ENCODE data around the gene NUFIP1. TPM values are rescaled to one million over a fixed set of nuclear protein-coding genes. Genes with fewer than 3 reads are reported as not detected.

NUFIP1 gene
- total and polyA plus RNA-seq, 2 experiments from 2014 or later: 7.7 to 23.9 TPM

DNA sequence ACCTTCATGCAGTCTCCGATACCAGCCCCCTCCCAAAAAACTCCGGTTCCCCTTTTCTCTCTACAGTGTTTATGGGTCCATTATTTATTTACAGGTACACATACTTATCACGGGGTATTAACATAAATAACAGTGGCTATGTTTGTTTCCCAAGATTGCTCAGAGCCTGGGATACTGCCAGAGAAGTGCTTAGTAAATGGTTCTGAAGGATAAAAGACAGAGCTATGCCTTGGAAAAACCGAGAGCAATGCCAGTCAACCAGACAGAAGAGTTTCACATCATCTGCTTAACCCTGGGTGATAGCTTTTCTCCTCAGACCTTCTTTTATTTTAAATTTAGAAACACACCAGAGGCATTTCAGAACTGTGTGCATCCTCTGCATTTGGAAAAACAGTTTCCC, 61.3 kb downstream of the NUFIP1 start (continued):
- no peak for TF ChIP-seq EZH2 (IDR thresholded peaks at IDR 0.05; ENCODE audit: low read depth, unreplicated experiment)
- TF ChIP-seq ZNF331 (CRISPR knock-in tag; IDR thresholded peaks at IDR 0.05; ENCODE audit: low read depth): no peak
- TF ChIP-seq ZNF462 (CRISPR knock-in tag; IDR thresholded peaks at IDR 0.05): no peak
- TF ChIP-seq CREB1 (CRISPR knock-in tag; IDR thresholded peaks at IDR 0.05; ENCODE audit: low read depth): no peak
- no peak for TF ChIP-seq STAT1 (IDR thresholded peaks at IDR 0.05; ENCODE audit: unreplicated experiment)

DNA sequence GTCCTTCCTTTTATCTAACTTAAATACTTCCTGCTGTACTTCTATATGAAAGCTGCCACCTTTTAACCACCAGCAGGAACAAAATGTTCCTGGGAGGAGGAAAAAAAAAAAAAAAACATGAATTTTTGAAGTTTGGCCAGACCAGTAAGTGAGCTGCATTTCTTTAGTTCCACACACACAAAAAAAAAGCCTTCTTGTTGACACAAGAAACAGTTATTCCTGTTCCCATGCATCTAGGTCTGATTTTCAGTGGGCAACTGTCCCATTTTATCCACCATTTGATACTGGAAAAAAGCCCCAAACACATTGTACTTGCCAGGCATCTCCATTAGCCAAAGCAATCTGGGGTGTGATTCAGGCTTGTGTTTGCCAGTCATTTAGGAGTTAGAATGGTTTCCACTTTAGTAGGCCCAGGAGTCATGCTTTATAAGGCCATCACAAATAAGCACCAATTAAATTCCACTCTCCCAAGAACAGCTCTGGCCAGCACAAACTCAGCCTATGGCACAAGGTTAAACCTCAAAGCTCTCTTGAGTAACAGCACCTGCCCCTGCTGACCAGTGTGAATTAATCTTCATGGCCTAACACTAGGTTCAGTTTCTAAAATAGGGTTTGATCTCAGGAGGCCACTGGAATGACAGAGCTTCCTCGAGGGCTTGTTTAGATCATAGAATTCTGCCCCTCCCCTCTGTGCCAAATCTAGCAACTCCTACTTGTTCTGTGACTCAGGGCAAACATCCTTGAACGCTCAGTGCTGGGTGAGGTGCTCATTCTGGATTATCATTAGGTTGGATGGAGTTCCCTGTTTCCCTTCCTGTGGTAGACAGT, 67.1 kb downstream of the NUFIP1 start:
- no peak overlapping the region for H3K27ac Mint-ChIP-seq
- H3K9me3 Mint-ChIP-seq: no peaks in the 10 kb centered on the region; the same call in 2 of the 3 replicates
- Histone ChIP-seq H3K36me3 (ENCODE audit: insufficient read depth) (no peaks in the 10 kb centered on the region), H3K4me1 (ENCODE audit: insufficient read depth) (peaks cover 15% of the 10 kb centered on the region), H3K4me2 (no peak overlapping the region), H3K79me2 (replicated peaks; ENCODE audit: insufficient read depth) (no peaks in the 10 kb centered on the region), H3K27me3 (ENCODE audit: insufficient read depth) (no peaks in the 10 kb centered on the region), H3K4me3 (no peak overlapping the region), H4K20me1 (replicated peaks; ENCODE audit: insufficient read depth) (no peaks in the 10 kb centered on the region), H3K9me2 (ENCODE audit: insufficient read depth) (no peaks in the 10 kb centered on the region), H3K27ac (ENCODE audit: low read depth) (no peak overlapping the region), H2AFZ (peak overlapping the region; percentile 16; the same call in 1 of the 2 replicates), H3F3A (replicated peaks; ENCODE audit: low read depth) (peaks cover 10% of the 10 kb centered on the region; the same call in 1 of the 2 replicates)
- H3K27me3 Mint-ChIP-seq (ENCODE audit: insufficient read depth, low read depth, poor library complexity): peaks cover 7% of the 10 kb centered on the region
- TF ChIP-seq, protein P1, sequence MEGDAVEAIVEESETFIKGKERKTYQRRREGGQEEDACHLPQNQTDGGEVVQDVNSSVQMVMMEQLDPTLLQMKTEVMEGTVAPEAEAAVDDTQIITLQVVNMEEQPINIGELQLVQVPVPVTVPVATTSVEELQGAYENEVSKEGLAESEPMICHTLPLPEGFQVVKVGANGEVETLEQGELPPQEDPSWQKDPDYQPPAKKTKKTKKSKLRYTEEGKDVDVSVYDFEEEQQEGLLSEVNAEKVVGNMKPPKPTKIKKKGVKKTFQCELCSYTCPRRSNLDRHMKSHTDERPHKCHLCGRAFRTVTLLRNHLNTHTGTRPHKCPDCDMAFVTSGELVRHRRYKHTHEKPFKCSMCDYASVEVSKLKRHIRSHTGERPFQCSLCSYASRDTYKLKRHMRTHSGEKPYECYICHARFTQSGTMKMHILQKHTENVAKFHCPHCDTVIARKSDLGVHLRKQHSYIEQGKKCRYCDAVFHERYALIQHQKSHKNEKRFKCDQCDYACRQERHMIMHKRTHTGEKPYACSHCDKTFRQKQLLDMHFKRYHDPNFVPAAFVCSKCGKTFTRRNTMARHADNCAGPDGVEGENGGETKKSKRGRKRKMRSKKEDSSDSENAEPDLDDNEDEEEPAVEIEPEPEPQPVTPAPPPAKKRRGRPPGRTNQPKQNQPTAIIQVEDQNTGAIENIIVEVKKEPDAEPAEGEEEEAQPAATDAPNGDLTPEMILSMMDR (conservative IDR thresholded peaks at IDR 0.05; ENCODE audit: low read depth in 2 of 2): no peak
- TF ChIP-seq, protein P2, sequence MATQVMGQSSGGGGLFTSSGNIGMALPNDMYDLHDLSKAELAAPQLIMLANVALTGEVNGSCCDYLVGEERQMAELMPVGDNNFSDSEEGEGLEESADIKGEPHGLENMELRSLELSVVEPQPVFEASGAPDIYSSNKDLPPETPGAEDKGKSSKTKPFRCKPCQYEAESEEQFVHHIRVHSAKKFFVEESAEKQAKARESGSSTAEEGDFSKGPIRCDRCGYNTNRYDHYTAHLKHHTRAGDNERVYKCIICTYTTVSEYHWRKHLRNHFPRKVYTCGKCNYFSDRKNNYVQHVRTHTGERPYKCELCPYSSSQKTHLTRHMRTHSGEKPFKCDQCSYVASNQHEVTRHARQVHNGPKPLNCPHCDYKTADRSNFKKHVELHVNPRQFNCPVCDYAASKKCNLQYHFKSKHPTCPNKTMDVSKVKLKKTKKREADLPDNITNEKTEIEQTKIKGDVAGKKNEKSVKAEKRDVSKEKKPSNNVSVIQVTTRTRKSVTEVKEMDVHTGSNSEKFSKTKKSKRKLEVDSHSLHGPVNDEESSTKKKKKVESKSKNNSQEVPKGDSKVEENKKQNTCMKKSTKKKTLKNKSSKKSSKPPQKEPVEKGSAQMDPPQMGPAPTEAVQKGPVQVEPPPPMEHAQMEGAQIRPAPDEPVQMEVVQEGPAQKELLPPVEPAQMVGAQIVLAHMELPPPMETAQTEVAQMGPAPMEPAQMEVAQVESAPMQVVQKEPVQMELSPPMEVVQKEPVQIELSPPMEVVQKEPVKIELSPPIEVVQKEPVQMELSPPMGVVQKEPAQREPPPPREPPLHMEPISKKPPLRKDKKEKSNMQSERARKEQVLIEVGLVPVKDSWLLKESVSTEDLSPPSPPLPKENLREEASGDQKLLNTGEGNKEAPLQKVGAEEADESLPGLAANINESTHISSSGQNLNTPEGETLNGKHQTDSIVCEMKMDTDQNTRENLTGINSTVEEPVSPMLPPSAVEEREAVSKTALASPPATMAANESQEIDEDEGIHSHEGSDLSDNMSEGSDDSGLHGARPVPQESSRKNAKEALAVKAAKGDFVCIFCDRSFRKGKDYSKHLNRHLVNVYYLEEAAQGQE (IDR thresholded peaks at IDR 0.05; ENCODE audit: unreplicated experiment): no peak
- TF ChIP-seq CREB1 (CRISPR knock-in tag; IDR thresholded peaks at IDR 0.05; ENCODE audit: low read depth) (no peak), JUNB (IDR thresholded peaks at IDR 0.05; ENCODE audit: unreplicated experiment) (no peak), NANOG (IDR thresholded peaks at IDR 0.05; ENCODE audit: borderline replicate concordance) (no peak)
- DNase-seq (ENCODE audit: low spot score) (no peak), ATAC-seq (no peak)
- peaks cover 18% of the 10 kb centered on the region for H3K4me1 Mint-ChIP-seq
- H3K4me3 Mint-ChIP-seq: no peak overlapping the region
- H3K36me3 Mint-ChIP-seq (ENCODE audit: low read depth): no peaks in the 10 kb centered on the region
